Measurements from ENCODE around the gene TUBAL3.

TUBAL3 gene

DNA sequence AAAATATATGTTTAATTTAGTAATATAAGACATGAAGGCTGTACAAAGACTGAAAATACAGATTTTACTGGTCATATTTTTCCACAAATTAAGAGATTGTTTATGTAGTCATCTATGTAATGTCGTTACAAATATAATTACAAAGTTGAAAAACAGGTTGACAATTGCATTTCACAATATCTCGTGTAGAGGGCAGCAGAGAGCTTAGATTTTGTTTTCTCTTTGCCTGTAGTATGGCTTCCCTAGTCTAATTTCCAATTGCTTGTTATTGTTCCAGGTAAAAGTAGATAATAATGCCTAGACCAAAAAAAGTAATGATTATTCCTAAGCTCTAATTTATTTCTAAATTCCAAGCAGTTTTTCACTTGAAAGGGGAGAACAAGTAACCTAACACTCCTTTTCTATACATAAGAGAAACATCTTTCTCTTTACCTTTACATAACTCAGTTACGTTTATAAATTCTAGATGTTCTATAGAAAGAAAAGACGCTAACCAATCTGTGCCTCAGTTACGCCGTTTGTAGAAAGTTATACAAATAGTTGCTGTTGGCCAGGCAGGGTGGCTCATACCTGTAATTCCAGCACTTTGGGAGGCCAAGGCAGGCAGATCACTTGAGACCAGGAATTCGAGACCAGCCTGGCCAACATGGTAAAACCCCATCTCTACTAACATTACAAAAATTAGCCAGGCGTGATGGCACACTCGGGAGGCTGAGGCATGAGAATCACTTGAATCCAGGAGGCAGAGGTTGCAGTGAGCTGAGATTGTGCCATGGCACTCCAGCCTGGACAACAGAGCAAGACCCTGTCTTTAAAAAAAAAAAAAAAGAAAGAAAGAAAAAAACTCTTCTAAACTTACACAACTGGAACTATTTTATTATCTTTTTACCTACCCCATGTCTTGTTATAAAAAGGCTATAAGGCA, 37.7 kb upstream of the TUBAL3 start:
- Mint-ChIP-seq H3K27me3 (no peaks in the 10 kb centered on the region), H3K9me3 (no peaks in the 10 kb centered on the region), H3K4me3 (no peak overlapping the region), H3K27ac (no peak overlapping the region), H3K36me3 (no peaks in the 10 kb centered on the region), H3K4me1 (peaks cover 6% of the 10 kb centered on the region)
- DNase-seq (ENCODE audit: low spot score in 2 of 2): peak; percentile 50 to 59
- no peak for ATAC-seq (ENCODE audit: low read depth)

DNA sequence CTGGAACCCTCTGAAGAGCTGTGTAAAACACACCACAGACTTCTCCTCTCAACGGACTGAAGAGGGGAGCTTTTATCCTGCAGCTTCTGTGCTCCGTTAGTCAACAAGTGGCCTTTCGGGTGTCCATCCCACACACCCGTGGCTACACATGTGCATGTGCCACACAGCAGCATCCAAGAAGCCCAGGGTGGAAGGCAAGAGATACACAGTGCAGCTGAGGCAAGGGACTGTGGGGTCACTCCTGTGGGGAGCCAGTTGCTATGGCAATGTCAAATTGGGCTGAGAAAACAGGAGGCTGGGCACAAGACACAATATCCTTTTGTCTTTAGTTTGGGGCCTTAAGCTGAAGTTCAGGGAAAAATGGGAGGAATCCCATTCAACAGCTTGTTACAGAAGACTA, 36.5 kb upstream of the TUBAL3 start:
- H3K4me3 Mint-ChIP-seq: no peak overlapping the region
- H3K4me1 Mint-ChIP-seq: no peaks in the 10 kb centered on the region
- no peaks in the 10 kb centered on the region for H3K9me3 Mint-ChIP-seq
- no peak overlapping the region for H3K27ac Mint-ChIP-seq
- H3K36me3 Mint-ChIP-seq: no peaks in the 10 kb centered on the region
- no peaks in the 10 kb centered on the region for H3K27me3 Mint-ChIP-seq
- DNase-seq (ENCODE audit: low spot score in 2 of 2): no peak
- no peak for ATAC-seq (ENCODE audit: low read depth)

DNA sequence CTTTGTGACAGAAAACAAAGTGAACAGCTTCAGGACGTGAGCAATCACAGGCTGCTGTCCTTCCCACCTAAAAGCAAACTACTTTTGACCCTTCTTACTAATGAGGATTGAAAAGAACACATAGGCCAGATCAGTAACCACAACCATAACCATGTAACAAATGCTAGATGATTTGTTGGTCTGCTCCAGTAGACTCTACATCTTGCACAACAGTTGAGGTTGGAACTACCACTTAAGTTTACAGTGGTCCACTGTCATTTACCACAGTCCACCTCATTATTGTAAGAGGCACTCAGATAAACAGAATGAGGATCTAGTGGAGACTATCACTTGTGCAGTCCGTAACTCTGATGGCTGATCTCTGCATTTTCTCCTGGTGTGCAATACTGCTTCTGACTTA, 35.6 kb upstream of the TUBAL3 start:
- H3K27me3 Mint-ChIP-seq: no peaks in the 10 kb centered on the region
- H3K4me1 Mint-ChIP-seq: no peaks in the 10 kb centered on the region
- DNase-seq (ENCODE audit: low spot score in 2 of 2): no peak
- H3K9me3 Mint-ChIP-seq: no peaks in the 10 kb centered on the region
- H3K4me3 Mint-ChIP-seq: no peak overlapping the region
- ATAC-seq (ENCODE audit: low read depth): no peak
- no peaks in the 10 kb centered on the region for H3K36me3 Mint-ChIP-seq
- no peak overlapping the region for H3K27ac Mint-ChIP-seq

DNA sequence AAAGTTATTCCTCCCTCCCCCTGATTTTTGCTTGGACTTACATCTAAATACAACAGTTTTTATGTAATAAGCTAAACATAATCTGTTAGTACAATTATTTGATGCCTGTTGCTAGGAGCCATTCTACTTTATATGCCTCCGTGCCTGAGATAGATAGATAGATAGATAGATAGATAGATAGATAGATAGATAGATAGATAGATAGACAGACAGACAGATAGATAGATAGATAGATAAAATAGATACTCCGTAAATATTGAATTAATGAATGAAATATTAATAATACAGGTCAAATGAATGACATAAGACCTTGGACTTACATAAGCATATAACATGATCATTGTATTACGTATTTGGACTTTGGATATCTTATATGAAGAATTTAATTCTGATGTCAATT, 30.7 kb upstream of the TUBAL3 start:
- Mint-ChIP-seq H3K36me3 (peaks cover 5% of the 10 kb centered on the region), H3K27ac (no peak overlapping the region), H3K9me3 (no peaks in the 10 kb centered on the region), H3K4me3 (no peak overlapping the region), H3K4me1 (no peaks in the 10 kb centered on the region), H3K27me3 (no peaks in the 10 kb centered on the region)
- DNase-seq (ENCODE audit: low spot score in 2 of 2) (no peak), ATAC-seq (ENCODE audit: low read depth) (no peak)

DNA sequence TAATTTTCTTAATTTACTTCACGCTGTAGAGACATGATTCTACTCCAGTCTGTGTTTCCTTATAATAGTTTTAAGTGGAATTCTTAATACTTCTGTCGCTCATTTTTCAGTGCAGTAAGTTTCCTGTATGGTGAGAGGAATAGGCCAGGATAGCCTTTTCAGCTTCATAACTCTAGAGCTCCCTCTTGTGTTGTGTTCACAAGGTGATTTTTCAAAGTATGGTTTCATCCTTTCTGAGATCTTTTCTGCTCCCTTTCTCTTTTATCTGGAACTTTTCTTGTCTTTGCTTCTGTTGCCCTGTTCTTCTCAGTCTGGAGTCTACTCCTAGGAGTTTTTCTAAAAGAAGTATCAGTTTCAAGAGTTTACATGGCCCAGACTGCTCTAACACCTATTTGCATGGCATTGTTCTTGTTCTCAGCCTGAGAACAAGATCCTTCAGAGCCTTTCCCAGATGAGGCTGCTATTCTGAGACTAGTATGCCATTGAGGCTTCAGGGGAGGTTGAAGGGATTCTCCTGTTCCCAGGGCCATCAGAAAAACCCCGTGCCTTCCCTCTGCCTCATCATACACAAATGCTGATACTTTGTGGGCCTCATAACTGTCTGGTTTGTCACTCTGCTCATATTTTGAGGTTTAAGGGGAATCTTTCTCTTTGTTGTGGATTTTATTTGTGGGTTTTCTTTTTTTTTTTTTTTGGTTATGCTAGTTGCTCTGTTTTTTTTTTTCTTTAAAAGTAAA, 29.6 kb upstream of the TUBAL3 start:
- Mint-ChIP-seq H3K4me3 (no peak overlapping the region), H3K36me3 (peaks cover 5% of the 10 kb centered on the region), H3K9me3 (no peaks in the 10 kb centered on the region), H3K4me1 (no peaks in the 10 kb centered on the region), H3K27ac (peak overlapping the region; percentile 39), H3K27me3 (no peaks in the 10 kb centered on the region)
- DNase-seq (ENCODE audit: low spot score in 2 of 2): no peak
- no peak for ATAC-seq (ENCODE audit: low read depth)

DNA sequence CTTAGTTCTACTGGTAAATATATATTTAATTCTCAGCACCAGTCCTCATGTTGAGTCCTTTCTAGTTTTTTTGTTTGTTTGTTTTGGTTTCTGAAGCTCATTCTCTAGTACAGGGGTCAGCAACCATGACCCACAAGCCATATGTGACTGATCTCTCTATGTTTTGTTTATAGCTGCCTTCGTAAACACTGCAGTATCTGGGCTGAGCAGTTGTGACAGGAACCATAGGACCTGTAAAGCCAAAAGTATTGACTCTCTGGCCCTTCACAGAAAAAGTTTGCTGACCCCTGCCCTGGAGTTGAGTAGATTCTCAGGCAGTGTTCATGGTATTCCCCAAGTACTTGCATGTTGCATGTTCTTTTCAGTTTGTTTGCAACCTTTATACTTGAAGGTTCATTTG, 28.6 kb upstream of the TUBAL3 start:
- ATAC-seq (ENCODE audit: low read depth): no peak
- Mint-ChIP-seq H3K27ac (no peak overlapping the region), H3K4me1 (no peaks in the 10 kb centered on the region), H3K36me3 (peaks cover 5% of the 10 kb centered on the region), H3K9me3 (no peaks in the 10 kb centered on the region), H3K27me3 (no peaks in the 10 kb centered on the region), H3K4me3 (no peak overlapping the region)
- DNase-seq (ENCODE audit: low spot score in 2 of 2): no peak

DNA sequence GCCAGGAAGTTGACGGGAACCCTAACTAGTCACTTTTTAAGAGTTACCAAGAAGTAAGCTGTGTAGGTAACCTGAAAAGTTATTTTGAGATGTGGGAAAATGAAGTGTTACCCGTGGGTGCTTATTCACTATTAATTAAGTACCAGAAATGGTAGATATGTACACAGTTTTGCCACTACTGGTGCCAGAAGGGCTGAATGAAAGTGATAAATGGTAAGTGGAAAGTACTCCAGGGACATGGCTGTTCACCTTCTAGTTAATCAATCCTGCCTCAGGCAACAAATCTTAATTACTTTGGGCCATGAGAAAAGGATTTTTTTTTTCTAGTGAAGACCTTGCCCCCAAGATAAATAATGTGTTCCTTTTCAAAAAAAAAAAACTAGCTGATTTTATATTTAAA, 23.5 kb upstream of the TUBAL3 start:
- no peak for ATAC-seq (ENCODE audit: low read depth)
- Mint-ChIP-seq H3K9me3 (no peaks in the 10 kb centered on the region), H3K27ac (no peak overlapping the region), H3K4me1 (no peaks in the 10 kb centered on the region), H3K27me3 (no peaks in the 10 kb centered on the region), H3K4me3 (no peak overlapping the region), H3K36me3 (peaks cover 5% of the 10 kb centered on the region)
- DNase-seq (ENCODE audit: low spot score in 2 of 2): no peak

DNA sequence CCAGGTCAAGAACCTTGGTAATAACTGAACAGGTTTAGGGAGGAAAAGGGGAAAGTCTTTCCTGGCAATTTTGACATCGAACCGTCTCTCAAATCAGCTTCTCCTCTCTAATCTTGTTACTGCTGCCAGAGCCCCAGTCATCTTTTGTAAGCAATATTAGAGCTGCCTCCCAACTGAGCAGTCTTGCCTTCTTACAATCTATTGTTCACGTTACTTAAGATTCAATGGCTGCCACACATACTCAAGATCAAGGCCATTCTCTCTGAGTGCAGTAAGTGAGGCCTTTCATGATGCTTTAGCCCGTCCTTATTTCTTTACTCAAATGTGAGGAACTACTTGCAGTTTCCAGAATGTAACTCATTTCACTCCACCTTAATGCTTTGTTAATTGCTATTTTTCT, 20.1 kb upstream of the TUBAL3 start:
- peaks cover 2% of the 10 kb centered on the region for H3K9me3 Mint-ChIP-seq
- ATAC-seq (ENCODE audit: low read depth): no peak
- no peak overlapping the region for H3K4me3 Mint-ChIP-seq
- H3K4me1 Mint-ChIP-seq: no peaks in the 10 kb centered on the region
- DNase-seq (ENCODE audit: low spot score in 2 of 2): no peak
- peaks cover 5% of the 10 kb centered on the region for H3K36me3 Mint-ChIP-seq
- no peak overlapping the region for H3K27ac Mint-ChIP-seq
- no peaks in the 10 kb centered on the region for H3K27me3 Mint-ChIP-seq

DNA sequence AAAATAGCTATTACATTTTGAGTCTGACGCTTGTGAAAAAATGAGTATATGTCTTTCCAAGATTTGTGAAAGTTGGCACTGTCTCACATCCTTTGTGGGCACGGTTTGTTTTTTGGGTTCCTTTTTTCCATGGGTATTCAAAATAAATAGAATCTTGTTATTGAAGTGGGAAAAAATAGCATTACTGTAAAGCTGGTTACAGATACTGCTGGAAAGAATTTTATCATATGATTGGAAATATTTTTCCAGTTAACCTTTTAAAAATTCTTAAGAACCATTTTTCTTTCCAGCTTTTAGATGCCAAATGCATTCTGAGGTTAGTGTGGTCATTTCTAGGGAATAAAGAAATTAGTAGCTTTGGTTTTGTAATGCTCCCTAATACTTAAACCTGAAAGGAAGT, 19.1 kb upstream of the TUBAL3 start:
- H3K4me3 Mint-ChIP-seq: no peak overlapping the region
- no peak for ATAC-seq (ENCODE audit: low read depth)
- no peaks in the 10 kb centered on the region for H3K4me1 Mint-ChIP-seq
- H3K36me3 Mint-ChIP-seq: peaks cover 11% of the 10 kb centered on the region
- DNase-seq (ENCODE audit: low spot score in 2 of 2): no peak
- peaks cover 10% of the 10 kb centered on the region for H3K9me3 Mint-ChIP-seq
- H3K27me3 Mint-ChIP-seq: no peaks in the 10 kb centered on the region
- no peak overlapping the region for H3K27ac Mint-ChIP-seq

DNA sequence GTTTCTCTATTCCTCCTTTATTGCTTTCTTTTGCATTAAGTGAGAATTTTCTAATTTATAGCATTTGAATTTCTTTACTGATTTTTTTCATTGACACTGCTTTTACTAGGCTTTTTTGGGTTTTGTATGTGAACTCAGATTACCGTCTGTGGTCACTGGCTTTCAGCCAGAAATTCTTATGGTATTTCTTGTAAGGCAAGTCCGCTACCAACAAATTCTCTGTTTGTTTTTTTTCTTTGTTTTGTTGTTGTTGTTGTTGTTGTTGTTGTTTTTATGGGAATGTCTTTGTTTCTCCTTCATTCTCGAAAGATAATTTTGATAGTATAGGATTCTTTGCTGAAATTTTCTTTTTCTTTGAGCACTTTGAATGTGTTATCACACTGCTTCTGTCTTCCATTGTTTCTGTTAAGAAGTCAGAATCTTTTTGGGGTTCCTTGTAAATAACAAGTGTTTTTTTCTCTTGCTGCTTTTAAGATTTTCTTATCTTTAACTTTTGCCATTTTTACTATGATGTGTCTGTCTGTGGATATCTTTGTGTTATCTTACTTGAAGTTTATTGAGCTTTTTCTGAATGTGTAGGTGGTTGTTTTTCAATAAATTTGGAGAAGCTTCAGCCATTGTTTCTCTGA, 15.0 kb upstream of the TUBAL3 start:
- H3K36me3 Mint-ChIP-seq: peaks cover 15% of the 10 kb centered on the region
- no peaks in the 10 kb centered on the region for H3K27me3 Mint-ChIP-seq
- no peak overlapping the region for H3K4me3 Mint-ChIP-seq
- H3K27ac Mint-ChIP-seq: no peak overlapping the region
- ATAC-seq (ENCODE audit: low read depth): no peak
- no peaks in the 10 kb centered on the region for H3K4me1 Mint-ChIP-seq
- peaks cover 16% of the 10 kb centered on the region for H3K9me3 Mint-ChIP-seq
- no peak for DNase-seq (ENCODE audit: low spot score in 2 of 2)

DNA sequence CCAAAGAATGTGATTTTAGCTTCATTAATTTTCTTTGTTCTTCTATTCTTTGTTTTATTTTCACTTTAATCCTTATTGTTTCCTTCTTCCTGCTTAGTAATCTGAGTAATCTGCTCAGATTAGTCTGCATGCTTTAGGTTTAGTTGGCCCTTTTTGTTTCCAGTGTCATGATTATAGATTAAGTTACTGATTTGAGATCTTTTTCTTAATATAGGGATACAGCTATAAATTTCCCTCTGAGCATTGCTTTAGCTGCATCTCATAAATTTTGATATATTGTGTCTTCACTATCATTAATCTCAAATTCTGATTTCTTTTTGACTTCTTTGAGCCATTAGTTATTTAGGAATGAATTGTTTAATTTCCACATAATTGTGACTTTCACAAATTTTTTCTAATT, 14.0 kb upstream of the TUBAL3 start:
- no peaks in the 10 kb centered on the region for H3K4me1 Mint-ChIP-seq
- no peak for DNase-seq (ENCODE audit: low spot score in 2 of 2)
- peaks cover 15% of the 10 kb centered on the region for H3K36me3 Mint-ChIP-seq
- H3K27me3 Mint-ChIP-seq: no peaks in the 10 kb centered on the region
- peaks cover 16% of the 10 kb centered on the region for H3K9me3 Mint-ChIP-seq
- H3K27ac Mint-ChIP-seq: no peak overlapping the region
- no peak for ATAC-seq (ENCODE audit: low read depth)
- no peak overlapping the region for H3K4me3 Mint-ChIP-seq

DNA sequence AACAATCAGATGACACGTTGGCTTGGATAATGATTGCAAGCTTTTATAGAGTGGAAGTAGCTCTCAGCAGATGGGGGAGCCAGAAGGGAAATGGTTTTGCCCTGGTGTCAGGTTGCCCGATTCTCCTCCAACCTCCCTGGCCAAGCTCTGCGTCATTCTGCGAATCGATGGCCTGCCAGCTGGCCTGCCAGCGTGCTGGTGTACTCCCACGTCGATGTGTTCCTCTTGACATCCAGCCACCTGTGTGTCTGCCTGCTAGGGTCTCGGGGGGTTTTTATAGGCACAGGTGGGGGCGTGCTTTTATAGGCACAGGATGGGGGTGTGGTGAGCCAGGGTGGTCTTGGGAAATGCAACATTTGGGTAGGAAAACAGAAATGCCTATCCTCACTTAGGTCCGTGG, 12.4 kb upstream of the TUBAL3 start:
- H3K27ac Mint-ChIP-seq: no peak overlapping the region
- ATAC-seq (ENCODE audit: low read depth): no peak
- H3K27me3 Mint-ChIP-seq: no peaks in the 10 kb centered on the region
- peaks cover 16% of the 10 kb centered on the region for H3K9me3 Mint-ChIP-seq
- peaks cover 12% of the 10 kb centered on the region for H3K36me3 Mint-ChIP-seq
- H3K4me3 Mint-ChIP-seq: no peak overlapping the region
- H3K4me1 Mint-ChIP-seq: peaks cover 1% of the 10 kb centered on the region
- no peak for DNase-seq (ENCODE audit: low spot score in 2 of 2)

DNA sequence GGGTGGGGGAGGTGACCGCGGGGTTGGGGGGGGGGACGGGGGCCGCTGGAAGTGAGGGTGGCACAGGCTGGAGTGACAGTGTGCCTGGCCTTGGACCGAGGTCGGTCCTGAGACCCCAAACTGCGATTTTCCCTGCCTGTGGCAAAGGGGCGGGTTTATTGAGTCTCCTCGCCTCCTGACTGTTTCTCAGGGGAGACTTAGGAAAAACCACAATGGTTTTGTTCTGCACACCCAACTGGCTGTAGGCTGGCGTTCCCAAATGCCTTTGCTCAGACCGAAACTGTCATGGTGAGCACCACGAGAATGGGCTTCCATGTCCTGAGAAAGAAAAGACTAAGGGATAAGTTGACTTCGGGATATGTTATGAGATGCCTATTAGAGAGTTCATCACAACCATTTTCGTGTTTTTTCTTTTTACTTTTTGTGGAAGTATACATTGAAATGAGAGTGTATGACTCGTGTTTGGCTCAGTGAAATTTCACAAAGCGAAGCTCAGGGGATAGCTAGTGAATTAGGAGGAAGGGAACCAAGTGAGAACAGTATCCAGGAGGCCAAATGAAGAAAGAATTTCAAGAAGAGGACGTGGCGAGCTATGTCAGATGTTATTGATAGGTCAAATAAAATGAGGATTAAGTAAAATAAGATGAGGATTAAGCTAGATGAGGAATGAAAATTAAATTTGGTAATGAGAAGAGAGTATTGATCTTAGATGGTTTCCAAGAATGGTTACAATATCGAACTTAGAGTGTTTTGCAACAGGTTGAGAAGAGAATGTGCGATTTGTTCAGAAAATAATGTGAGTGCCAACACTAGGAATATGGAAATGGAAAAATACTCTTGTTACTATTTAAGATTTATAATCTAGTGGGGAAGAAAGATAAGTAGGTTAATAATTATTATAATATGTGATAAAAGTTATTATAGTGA, 8.6 kb upstream of the TUBAL3 start:
- Mint-ChIP-seq H3K4me1 (peaks cover 2% of the 10 kb centered on the region), H3K9me3 (peaks cover 1% of the 10 kb centered on the region), H3K27ac (no peak overlapping the region), H3K4me3 (no peak overlapping the region), H3K27me3 (no peaks in the 10 kb centered on the region), H3K36me3 (no peaks in the 10 kb centered on the region)
- no peak for ATAC-seq (ENCODE audit: low read depth)
- no peak for DNase-seq (ENCODE audit: low spot score in 2 of 2)

Measured in memory B cell (primary cell).